ENCODE measurements around the gene NANP.

DNA sequence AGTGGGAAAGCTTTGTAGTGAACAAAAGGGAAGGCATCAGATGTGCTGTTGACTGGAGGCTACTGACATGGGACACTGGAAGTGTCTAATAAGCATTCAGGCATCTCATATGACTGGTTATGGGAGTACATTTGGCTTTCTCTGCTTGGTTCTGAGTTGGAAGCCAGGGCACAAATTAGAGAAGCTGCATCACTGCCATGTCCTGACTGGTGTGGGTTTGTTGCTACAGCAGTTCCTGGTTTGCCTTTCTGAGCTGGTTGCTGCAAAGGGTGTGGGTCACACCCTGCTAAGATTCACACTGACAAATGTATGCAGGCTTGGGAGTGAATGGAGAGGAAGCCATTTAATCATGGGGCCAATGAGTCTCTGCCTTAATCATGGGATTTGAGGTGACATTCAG lies 36.2 kb upstream of the NANP start:
- no peak for TF ChIP-seq EZH2phosphoT487 (IDR thresholded peaks at IDR 0.05; ENCODE audit: borderline replicate concordance)
- no peak for TF ChIP-seq CTCF (IDR thresholded peaks at IDR 0.05 in 2 of 3, conservative IDR thresholded peaks at IDR 0.05 in 1 of 3; ENCODE audit: borderline replicate concordance in 1 of 3, insufficient read depth in 1 of 3, low read depth in 2 of 3, low read length in 2 of 3)
- no peak for TF ChIP-seq POLR2A (IDR thresholded peaks at IDR 0.05; ENCODE audit: borderline replicate concordance, extremely low read depth, insufficient read depth, insufficient read length)
- TF ChIP-seq CBX3 (IDR thresholded peaks at IDR 0.05; ENCODE audit: low read depth) = no peak
- TF ChIP-seq, protein P1, sequence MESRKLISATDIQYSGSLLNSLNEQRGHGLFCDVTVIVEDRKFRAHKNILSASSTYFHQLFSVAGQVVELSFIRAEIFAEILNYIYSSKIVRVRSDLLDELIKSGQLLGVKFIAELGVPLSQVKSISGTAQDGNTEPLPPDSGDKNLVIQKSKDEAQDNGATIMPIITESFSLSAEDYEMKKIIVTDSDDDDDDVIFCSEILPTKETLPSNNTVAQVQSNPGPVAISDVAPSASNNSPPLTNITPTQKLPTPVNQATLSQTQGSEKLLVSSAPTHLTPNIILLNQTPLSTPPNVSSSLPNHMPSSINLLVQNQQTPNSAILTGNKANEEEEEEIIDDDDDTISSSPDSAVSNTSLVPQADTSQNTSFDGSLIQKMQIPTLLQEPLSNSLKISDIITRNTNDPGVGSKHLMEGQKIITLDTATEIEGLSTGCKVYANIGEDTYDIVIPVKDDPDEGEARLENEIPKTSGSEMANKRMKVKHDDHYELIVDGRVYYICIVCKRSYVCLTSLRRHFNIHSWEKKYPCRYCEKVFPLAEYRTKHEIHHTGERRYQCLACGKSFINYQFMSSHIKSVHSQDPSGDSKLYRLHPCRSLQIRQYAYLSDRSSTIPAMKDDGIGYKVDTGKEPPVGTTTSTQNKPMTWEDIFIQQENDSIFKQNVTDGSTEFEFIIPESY (IDR thresholded peaks at IDR 0.05; ENCODE audit: extremely low read depth, insufficient replicate concordance, low read length) = no peak
- no peak for TF ChIP-seq SP1 (IDR thresholded peaks at IDR 0.05; ENCODE audit: low read depth)
- no peak for TF ChIP-seq POLR2AphosphoS5 (IDR thresholded peaks at IDR 0.05; ENCODE audit: low read depth, low read length)
- TF ChIP-seq MAX (IDR thresholded peaks at IDR 0.05) = no peak
- no peak for TF ChIP-seq ZNF274 (IDR thresholded peaks at IDR 0.05; ENCODE audit: low read depth, low read length)
- TF ChIP-seq SIN3A (IDR thresholded peaks at IDR 0.05; ENCODE audit: low read depth) = no peak
- no peak for TF ChIP-seq EZH2 (IDR thresholded peaks at IDR 0.05)
- TF ChIP-seq RAD21 (IDR thresholded peaks at IDR 0.05; ENCODE audit: low read depth) = no peak
- no peak for TF ChIP-seq FOSL1 (IDR thresholded peaks at IDR 0.05; ENCODE audit: low read depth)
- TF ChIP-seq ATF3 (IDR thresholded peaks at IDR 0.05) = no peak
